D721Med (cell line): Measurements from ENCODE around the gene MAB21L2.

Experiments
- DNase-seq: peaks from one replicate; pipeline ENCODE4 v3.0.0; 2011; ENCODE audit warnings: low spot score; ENCODE audit not compliant: insufficient read length
- FAIRE-seq: peaks from 2 replicates; lab custom pipeline; 2011; peaks lifted over from hg19 to GRCh38; lab: Jason Lieb, UNC
- CTCF ChIP-seq: IDR thresholded peaks from 2 replicates; pipeline ENCODE4 v1.5.1; 2012; ENCODE audit warnings: mild to moderate bottlenecking, control low read depth; ENCODE audit not compliant: insufficient read depth; ENCODE audit errors: missing control alignments

MAB21L2 gene

GRCh38 chr4:150582873-150583286 lies 929 bp downstream of the MAB21L2 start:
- DNase-seq (no peak), FAIRE-seq (no peak)
- TF ChIP-seq CTCF: no peak

GRCh38 chr4:150583287-150584110 lies 1.5 kb downstream of the MAB21L2 start:
- TF ChIP-seq CTCF: no peak
- DNase-seq (no peak), FAIRE-seq (no peak)

GRCh38 chr4:150584111-150584915 lies 2.4 kb downstream of the MAB21L2 start:
- DNase-seq: no peak
- no peak for TF ChIP-seq CTCF
- FAIRE-seq: no peak

GRCh38 chr4:150585611-150586010 lies 3.7 kb downstream of the MAB21L2 start:
- no peak for TF ChIP-seq CTCF
- DNase-seq (no peak), FAIRE-seq (no peak)

- no peak for TF ChIP-seq CTCF
- DNase-seq (no peak), FAIRE-seq (no peak)
Measured at GRCh38 chr4:150586162-150586810, 4.3 kb downstream of the MAB21L2 start.

GRCh38 chr4:150588316-150588715 lies 6.4 kb downstream of the MAB21L2 start:
- no peak for TF ChIP-seq CTCF
- FAIRE-seq (peak; percentile 66), DNase-seq (no peak)
